Neutrophil (primary cell): ENCODE results near the gene INSC.

Source experiments
- H3K27ac ChIP-seq: fragments of 200-600 bp; sonication (generic); 2 replicates; pipeline ENCODE4 v1.5.1; 2016; ENCODE audit warnings: mild to moderate bottlenecking, moderate library complexity
- H3K27me3 ChIP-seq: fragments of 200-600 bp; sonication (generic); 2 replicates; pipeline ENCODE4 v1.6.0; 2016; ENCODE audit warnings: mild to moderate bottlenecking
- H3K36me3 ChIP-seq: fragments of 200-600 bp; sonication (generic); 2 replicates; pipeline ENCODE4 v1.5.1; 2017
- H3K4me1 ChIP-seq, 2 experiments: fragments of 200-600 bp in 1 of 2; sonication (generic) in 1 of 2; 1 replicate in 1 of 2; 2 replicates in 1 of 2; pipeline versions ENCODE4 v1.5.1 to v1.6.1; 2013 to 2016; ENCODE audit warnings: low read depth in 1 of 2, low read length in 1 of 2, mild to moderate bottlenecking in 1 of 2, moderate library complexity in 1 of 2; ENCODE audit not compliant: control insufficient read depth in 1 of 2, insufficient read depth in 1 of 2
- H3K4me3 ChIP-seq, 2 experiments: fragments of 200-600 bp in 1 of 2; sonication (generic) in 1 of 2; 1 replicate in 1 of 2; 2 replicates in 1 of 2; pipeline ENCODE4 v1.5.1; 2013 to 2016; ENCODE audit warnings: low read depth in 1 of 2, low read length in 1 of 2, mild to moderate bottlenecking in 1 of 2, moderate library complexity in 1 of 2
- H3K9me3 ChIP-seq: fragments of 200-600 bp; sonication (generic); 2 replicates; pipeline ENCODE4 v1.5.1; 2016
- CTCF ChIP-seq: fragments of 200-600 bp; sonication (generic); IDR thresholded peaks from 2 replicates; pipeline ENCODE4 v1.5.1; 2016; ENCODE audit warnings: antibody characterized with exemption

INSC gene

GRCh38 chr11:15216678-15217077 is 102.0 kb downstream of the INSC start:
- peaks cover 96 to 98% of the 10 kb centered on the region in 2 experiments for H3K4me1 ChIP-seq
- TF ChIP-seq CTCF = no peak

GRCh38 chr11:15217416-15217815 is 102.7 kb downstream of the INSC start:
- Histone ChIP-seq H3K4me1 (peaks cover 100% of the 10 kb centered on the region in 2 experiments), H3K9me3 (no peaks in the 10 kb centered on the region), H3K36me3 (no peaks in the 10 kb centered on the region), H3K27ac (peak overlapping the region; percentile 81), H3K4me3 (no peak overlapping the region), H3K27me3 (no peaks in the 10 kb centered on the region)
- no peak for TF ChIP-seq CTCF

More at GRCh38 chr11:15216678-15217077, 102.0 kb downstream of the INSC start:
- Histone ChIP-seq H3K4me3 (no peak overlapping the region), H3K27ac (peak overlapping the region; percentile 81), H3K27me3 (no peaks in the 10 kb centered on the region), H3K9me3 (no peaks in the 10 kb centered on the region), H3K36me3 (no peaks in the 10 kb centered on the region)

- no peak for TF ChIP-seq CTCF
- Histone ChIP-seq H3K36me3 (peaks cover 7% of the 10 kb centered on the region), H3K4me3 (no peak overlapping the region), H3K4me1 (peaks cover 46 to 51% of the 10 kb centered on the region in 2 experiments), H3K9me3 (no peaks in the 10 kb centered on the region), H3K27me3 (no peaks in the 10 kb centered on the region), H3K27ac (no peak overlapping the region)
These were observed 108.1 kb downstream of the INSC start for GRCh38 chr11:15222777-15223176.

- Histone ChIP-seq H3K27ac (no peak overlapping the region), H3K4me1 (peaks cover 41 to 46% of the 10 kb centered on the region in 2 experiments), H3K4me3 (no peak overlapping the region), H3K36me3 (peaks cover 8% of the 10 kb centered on the region), H3K27me3 (no peaks in the 10 kb centered on the region), H3K9me3 (no peaks in the 10 kb centered on the region)
- TF ChIP-seq CTCF = no peak
These were observed 108.6 kb downstream of the INSC start for GRCh38 chr11:15223318-15223717.

- no peak for TF ChIP-seq CTCF
- Histone ChIP-seq H3K4me3 (no peak overlapping the region), H3K27ac (no peak overlapping the region), H3K9me3 (no peaks in the 10 kb centered on the region), H3K4me1 (peaks cover 30 to 34% of the 10 kb centered on the region in 2 experiments), H3K27me3 (no peaks in the 10 kb centered on the region), H3K36me3 (peaks cover 19% of the 10 kb centered on the region)
These were observed 109.7 kb downstream of the INSC start for GRCh38 chr11:15224466-15224865.

GRCh38 chr11:15227011-15227410 is 112.3 kb downstream of the INSC start:
- H3K4me3 ChIP-seq = no peak overlapping the region
- H3K9me3 ChIP-seq = no peaks in the 10 kb centered on the region
- H3K27me3 ChIP-seq = no peaks in the 10 kb centered on the region
- H3K36me3 ChIP-seq = peaks cover 20% of the 10 kb centered on the region
- H3K4me1 ChIP-seq = peaks cover 4 to 9% of the 10 kb centered on the region in 2 experiments
- H3K27ac ChIP-seq = no peak overlapping the region
- TF ChIP-seq CTCF = no peak
